ENCODE results near the gene ADCY7.

Gene ADCY7

DNA sequence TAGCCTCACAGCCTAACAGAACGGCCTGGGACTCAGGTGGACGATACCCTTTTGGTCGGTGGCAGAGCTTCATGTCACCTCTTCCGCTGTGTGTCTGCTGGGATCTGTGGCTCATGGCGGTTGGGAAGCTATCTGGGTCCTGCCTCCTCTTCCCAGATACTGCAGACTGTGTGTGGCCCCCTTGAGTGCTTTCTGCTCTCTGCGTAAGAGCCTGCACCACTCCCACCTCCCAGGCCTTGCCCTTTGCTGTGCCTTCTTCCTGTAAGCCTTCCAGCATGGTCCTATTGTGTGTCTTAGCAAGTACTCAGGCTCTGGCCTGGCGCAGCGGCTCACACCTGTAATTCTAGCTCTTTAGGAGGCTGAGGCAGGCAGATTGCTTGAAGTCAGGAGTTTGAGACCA lies 17.5 kb upstream of the ADCY7 start:
- no peak for DNase-seq (ENCODE audit: low read depth in 2 of 2)

DNA sequence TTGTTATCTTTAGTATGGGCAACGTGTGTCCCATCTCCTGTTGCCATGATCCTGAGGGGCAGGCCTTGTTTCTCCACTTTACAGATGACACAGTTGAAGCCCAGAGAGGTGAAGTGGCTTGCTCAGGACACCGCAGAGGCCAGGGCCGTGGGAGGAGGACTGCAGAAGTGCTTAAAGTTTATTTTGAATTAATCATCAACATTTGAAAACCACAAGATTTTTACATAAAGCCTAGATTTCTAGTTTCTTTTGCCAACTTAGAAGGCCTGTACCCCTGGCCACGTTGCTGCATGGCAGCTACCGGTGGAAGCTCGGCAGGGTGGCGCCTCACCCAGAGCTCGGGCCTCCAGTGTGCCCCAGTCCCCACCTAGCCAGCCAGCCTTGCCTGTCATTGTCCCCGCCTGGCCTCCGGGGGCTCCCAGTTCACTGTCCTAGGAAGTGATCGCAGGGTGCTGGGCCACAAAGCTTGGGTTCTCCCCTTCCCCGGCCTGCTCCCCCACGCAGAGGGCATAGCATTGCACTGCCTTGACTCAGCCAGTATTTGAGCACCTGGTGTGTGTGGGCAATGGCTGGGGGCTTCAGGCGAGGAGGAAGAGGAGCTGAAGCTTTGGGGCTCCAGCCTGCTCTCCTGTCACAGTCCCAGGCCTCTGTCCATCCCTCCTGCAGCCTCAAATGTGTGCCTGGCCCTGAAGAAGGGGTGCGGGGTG lies 14.8 kb upstream of the ADCY7 start:
- DNase-seq (ENCODE audit: low read depth in 2 of 2) = no peak

DNA sequence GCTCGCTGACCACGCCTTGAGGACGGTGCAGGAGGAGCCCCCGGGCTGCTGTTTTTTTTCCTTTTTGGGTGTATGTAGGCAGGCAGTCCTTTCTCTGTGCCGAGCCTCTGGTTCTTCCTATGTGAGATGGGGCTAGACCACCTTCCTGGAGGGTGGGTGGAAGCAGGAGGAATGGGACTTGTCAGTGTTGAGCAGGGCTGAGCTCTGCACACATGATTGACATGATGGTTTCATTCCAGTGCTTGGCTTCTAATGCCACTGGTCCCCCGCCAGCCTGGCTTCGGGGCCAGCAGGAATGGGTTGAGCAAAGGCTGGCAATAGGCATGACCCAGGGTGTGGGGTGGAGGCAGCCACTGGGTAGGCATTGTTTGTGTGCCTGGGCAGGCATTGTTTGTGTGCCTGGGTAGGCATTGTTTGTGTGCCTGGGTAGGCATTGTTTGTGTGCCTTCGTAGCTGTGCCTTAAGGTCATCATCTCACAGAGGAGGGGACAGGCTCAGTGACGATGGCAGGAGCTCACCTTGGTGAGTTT lies 14.2 kb upstream of the ADCY7 start:
- DNase-seq (ENCODE audit: low read depth in 2 of 2) = no peak

DNA sequence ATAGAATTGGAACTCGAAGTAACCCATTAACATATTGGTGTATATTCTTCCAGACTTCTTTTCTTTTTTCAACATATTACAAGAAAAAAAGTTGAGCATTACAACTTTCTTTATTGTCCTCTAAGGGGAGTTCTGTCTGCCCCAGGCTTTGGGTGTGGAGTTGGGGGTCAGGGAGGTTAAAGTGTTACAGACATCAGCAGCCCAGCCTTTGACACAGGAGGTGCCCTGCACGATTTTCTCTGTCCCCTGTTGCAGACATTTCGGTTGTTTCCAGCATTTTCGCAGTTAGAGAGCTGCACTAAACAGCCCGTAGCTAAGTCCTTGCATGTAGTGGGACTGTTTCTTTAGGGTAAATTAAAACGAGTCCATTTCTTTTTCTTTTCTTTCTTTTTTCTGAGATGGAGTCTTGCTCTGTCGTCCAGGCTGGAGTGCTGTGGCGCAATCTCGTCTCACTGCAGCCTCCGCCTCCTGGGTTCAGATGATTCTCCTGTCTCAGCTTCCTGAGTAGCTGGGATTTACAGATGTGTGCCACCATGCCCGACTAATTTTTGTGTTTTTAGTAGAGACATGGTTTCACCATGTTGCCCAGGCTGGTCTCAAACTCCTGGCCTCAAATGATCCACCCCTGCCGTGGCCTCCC lies 13.4 kb upstream of the ADCY7 start:
- DNase-seq (ENCODE audit: low read depth in 2 of 2) = no peak

DNA sequence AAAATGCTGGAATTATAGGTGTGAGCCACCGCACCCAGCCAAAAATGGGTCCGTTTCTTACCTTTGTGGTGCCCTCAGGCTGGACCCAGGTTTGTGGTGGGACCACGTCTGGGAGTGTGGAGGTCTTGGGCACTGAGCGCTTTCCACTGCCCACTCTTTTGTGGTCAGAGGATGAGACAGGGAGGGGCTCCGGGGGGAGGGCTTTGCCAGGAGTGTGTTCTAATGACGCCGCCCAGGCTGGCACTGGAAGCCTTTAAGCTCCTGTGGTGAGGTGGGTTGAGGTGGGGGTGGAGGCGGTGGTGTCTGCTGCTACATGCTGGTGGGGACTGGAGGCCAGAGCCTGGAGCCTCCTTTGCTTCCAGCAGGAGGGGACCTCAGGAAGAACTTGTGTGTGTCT lies 12.8 kb upstream of the ADCY7 start:
- DNase-seq (ENCODE audit: low read depth in 2 of 2) = no peak

DNA sequence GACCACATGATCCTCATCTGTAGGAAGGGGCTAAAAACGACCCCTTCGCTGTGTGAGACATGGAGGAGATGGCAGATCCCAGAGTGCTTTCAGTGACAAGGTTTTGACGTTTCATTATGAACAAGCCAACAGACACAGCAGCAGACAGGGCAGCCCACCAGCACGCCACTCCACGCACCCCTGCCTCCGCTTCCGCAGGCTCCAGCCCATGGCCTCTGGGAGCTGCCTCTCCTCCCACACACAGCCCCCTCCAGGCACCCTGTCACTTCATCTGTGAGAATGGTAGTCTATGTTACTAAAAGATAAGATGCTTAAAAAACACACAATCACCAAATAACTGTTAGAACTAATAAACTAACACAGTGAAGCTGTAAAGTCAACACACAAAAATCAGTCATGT lies 12.3 kb upstream of the ADCY7 start:
- no peak for DNase-seq (ENCODE audit: low read depth in 2 of 2)

DNA sequence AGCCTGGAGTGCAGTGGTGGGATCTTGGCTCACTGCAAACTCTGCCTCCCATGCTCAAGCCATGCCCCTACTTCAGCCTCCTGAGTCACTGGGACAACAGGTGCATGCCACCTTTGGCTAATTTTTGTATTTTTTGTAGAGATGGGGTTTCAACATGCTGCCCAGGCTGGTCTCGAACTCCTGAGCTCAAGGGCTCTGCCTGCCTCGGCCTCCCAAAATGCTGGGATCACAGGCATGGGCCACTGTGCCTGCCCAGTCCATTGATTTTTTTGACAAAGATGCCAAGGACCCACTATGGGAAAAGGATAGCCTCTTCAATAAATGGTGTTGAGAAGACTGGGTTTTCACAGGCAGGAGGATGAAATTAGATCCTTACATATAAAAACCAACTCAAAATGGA lies 10.8 kb upstream of the ADCY7 start:
- DNase-seq (ENCODE audit: low read depth in 2 of 2) = no peak

DNA sequence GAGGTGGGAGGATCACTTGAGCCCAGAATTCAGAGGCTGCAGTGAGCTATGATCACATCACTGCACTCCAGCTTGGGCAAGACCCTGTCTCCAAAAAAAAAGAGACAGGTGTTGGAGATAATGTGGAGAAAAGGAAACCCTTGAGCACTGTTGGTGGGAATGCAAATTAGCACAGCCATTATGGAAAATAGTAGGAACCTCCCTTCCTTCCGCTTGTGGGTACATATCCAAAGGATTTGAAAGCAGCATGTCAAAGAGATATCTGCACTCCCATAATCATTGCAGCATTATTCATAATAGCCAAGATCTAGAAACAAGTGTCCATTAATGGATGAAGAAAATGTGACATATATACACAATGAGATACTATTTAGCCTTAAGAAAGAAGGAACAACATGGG lies 9.7 kb upstream of the ADCY7 start:
- DNase-seq (ENCODE audit: low read depth in 2 of 2) = no peak

DNA sequence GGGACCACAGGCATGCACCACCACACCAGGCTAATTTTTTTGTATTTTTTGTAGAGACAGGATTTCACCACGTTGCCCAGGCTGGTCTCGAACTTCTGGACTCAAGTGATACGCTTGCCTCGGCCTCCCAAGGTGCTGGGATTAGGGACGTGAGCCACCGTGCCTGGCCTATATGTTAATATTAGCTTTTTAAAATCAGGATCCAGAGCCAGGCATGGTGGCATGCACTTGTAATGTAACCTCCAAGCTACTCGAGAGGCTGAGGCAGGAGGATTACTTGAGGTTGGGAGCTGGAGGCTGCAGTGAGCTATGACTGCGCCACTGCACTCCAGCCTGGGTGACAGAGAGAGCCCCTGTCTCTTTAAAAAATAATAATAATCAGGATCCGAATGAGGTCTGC lies 8.5 kb upstream of the ADCY7 start:
- DNase-seq (ENCODE audit: low read depth in 2 of 2) = no peak

DNA sequence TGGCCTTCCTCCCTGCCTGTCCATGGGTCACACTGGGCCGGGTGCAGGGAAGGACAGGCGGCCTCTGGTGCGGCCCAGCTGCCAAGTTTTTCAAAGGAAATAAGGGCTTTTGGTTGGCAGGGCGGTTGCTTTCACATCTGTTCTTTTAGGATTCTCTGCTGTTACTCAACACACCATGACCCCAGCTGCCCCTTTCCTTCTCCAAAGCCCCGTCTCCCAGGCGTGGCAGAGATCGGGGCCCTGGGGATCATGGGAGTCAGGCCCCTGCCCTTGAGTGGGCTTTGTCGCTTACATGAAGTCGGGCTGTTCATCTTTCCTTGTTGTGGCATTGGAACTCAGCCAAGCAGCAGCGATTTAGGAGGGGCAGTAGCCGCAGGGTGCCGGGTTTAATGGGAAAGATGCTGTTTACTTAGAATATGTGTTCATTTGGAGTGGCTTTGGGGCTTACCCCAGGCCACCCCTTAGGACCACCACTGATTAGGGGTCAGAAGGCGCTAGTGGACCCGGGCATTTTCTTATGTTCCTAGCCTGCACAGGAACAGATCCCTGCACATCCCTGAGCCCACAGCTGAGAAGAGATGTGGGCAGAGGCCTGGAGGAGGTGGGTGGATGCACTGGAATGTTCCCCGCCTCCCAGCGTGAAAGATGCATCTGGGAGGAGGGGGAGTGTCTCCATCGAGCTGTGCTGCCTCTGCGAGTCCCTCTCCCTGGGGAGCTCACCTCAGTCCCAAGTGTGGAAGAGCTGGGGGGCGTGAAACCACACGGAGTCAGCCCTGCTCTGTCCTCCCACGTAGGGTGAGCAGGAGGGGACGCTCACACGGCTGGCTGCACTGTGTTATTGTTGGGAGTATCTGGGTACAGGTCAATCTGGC lies 6.8 kb upstream of the ADCY7 start:
- no peak for DNase-seq (ENCODE audit: low read depth in 2 of 2)

DNA sequence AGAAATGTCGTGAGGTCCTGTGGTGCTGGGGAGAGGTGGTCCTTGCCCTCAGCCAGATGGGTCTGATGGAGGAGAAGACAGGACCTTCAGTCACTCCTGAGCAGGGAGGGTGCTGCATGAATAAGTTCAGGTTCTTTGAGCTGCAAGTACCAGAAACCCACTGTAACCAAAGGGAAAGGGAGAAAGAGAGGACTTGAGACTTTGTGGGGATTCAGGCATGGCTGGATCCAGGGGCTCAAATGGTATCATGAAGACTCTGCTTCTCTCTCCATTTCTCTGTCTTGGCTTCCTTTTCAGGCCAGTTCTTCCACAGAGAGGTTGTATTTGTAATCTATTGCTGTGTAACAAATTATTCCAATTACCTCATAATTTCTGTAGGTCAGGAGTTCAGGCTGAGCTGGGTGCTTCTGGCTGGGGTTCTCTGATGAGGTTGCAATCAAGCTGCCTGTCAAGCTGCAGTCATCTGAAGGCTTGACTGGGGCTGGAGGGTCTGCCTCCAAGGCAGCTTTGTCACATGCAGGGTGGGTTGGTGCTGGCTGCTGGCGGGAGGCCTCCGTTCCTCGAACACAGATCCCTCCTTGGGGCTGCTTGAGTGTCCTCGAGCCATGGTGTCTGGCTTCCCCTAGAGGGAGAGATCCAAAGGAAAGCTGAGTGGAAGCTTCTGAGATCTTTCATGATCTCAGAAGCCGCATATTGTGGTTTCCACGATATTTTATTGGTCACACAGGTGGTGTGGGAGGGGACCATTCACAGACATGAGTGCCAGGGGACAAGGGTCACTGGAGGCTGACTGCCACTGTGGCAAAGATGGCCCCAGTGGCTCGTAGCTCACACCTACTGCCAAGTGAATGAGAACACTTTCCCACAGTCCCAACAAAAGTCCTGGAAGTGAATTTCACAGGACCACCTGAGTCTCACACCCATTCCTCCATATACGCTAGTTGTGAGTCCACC lies 5.9 kb upstream of the ADCY7 start:
- no peak for DNase-seq (ENCODE audit: low read depth in 2 of 2)

DNA sequence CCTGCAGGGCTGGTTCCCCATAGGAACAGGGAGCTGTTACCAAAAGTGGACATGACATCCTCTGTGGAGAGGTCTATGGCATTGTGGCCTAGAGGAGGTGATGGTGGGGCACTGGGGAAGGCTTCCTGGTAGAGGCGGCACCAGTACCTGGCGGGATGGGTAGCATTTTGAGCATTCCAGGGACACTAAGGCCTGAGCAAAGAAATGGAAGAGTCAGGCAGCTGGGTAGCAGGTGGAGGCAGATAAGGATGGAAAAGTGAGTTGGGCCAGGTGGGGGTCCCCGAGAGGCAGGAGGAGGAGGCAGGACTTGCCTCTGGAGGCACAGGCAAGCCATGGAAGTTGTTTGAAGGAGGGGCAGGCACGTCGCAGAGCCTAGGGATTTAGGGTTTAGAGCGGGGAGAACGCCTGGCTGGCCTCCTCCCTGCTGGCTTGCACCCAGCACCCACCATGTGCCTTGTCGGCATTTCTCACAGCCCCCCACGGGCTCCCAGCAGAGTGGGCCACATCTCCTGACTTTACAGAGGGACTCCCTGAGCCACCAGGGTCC lies 5.1 kb upstream of the ADCY7 start:
- DNase-seq (ENCODE audit: low read depth in 2 of 2) = no peak

DNA sequence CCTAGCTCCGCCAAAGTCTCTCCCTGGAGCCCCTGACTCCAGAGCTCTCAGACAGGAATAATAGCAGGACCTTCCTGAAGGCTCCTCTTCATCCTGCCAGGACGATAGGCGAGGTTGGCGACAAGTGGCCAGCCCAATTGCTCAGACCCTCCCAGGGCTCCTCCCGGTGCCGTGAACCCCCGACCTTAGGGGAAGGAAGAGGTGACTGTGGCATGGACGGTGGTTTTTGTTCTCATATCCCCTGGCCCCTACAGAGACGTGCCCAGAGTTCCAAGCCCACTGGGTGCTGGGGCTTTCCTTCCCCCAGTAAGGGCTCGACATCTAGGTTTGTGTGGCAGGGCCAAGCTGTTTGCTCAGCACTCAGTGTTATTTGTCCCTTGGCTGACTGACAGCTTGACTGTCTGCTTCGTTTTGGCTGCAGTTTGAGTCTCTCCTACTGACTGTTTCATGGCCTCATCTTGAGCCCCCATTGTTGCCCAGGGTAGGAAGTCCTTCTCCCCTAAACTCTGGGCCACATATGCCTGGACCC lies 4.6 kb upstream of the ADCY7 start:
- DNase-seq (ENCODE audit: low read depth in 2 of 2) = no peak

DNA sequence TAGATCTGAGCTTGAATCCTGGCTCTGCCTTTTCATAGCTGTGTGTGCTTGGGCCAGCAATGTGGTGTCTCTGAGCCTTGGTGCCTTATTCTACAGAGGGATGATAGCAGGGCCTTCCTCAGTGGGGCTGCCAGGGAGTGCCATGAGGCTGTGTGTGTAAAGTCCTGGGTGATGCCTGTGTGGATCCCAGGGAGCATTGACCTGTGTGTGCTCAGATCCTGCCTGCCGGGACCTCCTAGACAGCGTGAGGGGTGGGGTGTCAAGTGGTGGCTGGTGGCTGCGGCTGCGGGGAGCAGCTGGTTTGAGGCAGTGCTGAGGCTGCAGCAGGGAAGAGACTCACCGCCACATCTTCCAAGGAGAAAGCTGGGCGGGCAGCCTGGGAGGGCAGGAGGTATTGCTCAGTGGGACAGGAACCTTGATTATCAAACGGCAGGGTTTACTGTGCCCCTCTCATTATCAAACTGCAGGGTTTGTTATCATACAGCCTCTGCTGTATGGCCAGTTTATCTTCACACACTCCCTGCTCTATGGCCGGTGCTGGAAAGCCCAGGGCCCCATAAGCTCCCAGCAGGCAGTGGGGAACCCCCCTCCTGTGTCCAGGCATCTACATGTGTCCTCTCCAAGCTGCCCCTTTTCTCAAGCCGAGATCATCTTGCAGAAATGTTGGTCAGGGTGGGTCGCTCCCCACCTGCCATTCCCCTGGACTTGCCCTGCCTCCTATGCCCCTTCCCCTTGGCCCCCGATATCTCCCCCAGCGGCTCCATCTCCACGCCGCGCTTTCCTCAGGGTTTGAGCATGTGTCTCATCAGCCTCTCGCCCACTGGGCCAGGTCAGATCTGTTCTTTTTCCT lies 3.1 kb upstream of the ADCY7 start:
- no peak for DNase-seq (ENCODE audit: low read depth in 2 of 2)

DNA sequence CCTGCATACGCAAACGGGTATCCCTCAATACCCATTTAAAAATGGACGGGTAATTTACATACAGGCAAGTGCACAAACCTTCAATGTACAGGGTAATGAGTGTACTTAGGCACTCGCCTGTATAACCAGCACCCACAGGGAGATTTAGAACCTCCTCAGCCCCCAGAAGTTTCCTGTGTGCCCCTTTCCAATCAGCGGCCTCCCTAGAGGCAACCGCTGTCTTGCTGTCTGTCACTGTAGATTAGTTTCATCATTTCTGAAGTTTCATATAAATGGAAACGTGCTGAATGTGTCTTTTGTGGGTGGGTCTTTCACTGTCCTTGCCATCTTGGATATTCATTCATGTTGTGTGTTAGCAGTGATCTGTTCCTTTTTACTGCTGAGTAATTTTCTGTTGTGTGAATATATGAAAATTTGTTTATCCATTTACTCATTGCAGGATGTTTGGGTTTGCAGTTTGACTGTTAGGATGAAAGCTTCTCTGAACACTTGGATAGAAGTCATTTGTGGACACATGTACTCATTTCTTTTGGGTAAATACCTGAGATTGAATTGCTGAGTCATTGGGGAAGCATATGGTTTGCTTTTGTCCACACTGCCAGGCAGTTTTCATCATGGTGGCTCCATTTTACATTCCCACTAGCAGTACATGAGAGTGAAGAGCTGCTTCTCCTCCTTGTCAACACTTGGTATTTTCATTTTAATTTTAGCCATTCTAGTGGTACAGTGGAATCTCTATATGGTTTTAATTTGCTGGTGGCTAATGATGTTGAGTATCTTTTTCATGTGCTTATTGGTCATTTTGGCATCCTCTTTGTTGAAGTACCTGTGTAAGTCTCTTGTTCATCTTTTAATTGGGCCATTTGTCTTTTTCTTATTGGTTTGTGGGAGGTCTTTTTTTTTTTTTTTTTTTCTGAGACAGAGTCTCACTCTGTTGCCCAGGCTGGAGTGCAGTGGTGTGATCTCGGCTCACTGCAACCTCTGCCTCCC lies 2.1 kb upstream of the ADCY7 start:
- DNase-seq (ENCODE audit: low read depth in 2 of 2) = no peak

DNA sequence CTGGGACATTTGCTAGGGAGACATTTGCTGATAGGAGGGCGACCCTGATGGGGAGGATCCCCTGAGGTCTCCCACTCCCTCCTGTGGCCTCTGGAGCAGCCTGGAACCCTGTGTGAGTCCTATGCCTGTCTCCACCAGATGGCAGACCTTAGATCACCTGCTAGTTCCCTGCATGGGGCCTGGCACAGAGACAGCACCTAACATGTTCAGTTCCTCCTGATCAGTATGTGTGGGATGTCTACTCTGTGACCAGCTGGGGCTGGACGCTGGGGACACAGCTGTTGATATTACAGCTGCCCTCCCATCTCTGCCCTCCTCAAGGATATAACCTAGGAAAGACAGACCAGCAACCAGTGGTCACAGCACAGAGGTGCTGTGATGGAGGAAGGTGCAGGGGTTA lies 1.1 kb upstream of the ADCY7 start:
- DNase-seq (ENCODE audit: low read depth in 2 of 2) = no peak

DNA sequence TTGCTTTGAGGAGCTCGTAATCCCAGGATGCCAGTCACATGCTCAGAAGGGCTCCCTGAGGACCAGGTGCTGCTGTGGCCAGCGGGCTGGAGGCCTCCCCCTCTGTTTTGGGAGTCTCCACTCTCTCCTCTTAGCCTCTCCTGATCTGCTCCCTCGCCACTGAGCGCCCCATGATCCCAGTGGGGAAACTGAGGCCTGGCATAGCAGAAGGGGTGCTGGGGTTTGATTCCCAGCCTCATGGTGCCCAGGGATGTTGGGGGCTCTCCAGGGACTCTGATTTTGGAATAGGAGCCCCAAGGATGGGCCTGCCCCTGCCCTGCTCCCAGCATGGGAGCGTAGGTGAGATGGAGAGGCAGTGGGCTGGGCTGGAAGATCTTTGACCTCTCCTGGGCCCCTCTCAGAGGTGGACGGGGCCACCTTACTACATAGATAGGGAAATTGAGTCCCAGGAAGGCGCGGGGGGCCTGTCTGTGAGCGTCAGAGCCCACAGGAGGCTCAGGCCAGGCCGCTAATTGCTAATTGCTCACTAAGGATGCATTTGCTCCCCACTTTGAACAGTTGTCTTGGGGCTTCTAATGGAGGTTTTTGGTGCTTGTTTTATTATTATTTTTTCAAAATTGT lies 525 bp upstream of the ADCY7 start:
- no peak for DNase-seq (ENCODE audit: low read depth in 2 of 2)

DNA sequence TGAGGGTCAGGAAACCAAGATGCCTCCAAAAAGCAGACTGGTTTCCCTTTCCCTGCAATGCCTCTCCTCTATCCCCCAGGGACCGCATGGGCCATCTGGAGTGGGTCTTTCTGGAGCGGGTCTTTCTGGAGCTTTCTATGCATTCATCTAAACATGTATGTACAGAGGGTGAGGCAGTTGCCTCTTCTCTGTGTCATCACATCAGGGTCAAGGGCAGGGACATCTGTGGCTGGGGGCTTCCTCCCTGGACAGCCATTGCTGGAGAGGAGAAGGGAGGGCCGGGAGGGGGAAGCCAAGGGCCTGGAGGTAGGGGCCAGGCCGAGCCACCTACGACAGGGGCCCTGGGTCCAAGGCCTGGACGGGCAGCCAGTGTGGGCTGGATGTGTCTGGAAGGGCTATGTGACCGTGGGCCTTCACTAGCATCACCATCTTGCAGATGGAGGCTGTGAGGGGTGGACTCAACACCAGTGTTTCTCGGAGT lies 840 bp downstream of the ADCY7 start:
- DNase-seq (ENCODE audit: low read depth in 2 of 2) = no peak
